ENCODE data around the gene PRSS38. TPM values are rescaled to one million over a fixed set of nuclear protein-coding genes. Genes with fewer than 3 reads are reported as not detected.

The PRSS38 gene
- total RNA-seq, 2 donors from 2014 or later: not detected

GRCh38 chr1:227888404-227889046 is 73.0 kb downstream of the PRSS38 start:
- peaks cover 5% of the 10 kb centered on the region for H3K4me1 Mint-ChIP-seq
- no peak overlapping the region for H3K27ac Mint-ChIP-seq
- no peak overlapping the region for H3K4me3 Mint-ChIP-seq
- H3K9me3 Mint-ChIP-seq: no peaks in the 10 kb centered on the region
- ATAC-seq (replicated peaks): no peak
- no peaks in the 10 kb centered on the region for H3K27me3 Mint-ChIP-seq
- no peaks in the 10 kb centered on the region for H3K36me3 Mint-ChIP-seq (ENCODE audit: low read depth)

- no peaks in the 10 kb centered on the region for H3K27me3 Mint-ChIP-seq
- H3K27ac Mint-ChIP-seq: no peak overlapping the region
- ATAC-seq (replicated peaks): no peak
- no peak overlapping the region for H3K4me3 Mint-ChIP-seq
- no peaks in the 10 kb centered on the region for H3K9me3 Mint-ChIP-seq
- no peaks in the 10 kb centered on the region for H3K36me3 Mint-ChIP-seq (ENCODE audit: low read depth)
- peaks cover 5% of the 10 kb centered on the region for H3K4me1 Mint-ChIP-seq
Observed at GRCh38 chr1:227889047-227889862, 73.8 kb downstream of the PRSS38 start.

- Mint-ChIP-seq H3K4me3 (no peak overlapping the region), H3K36me3 (ENCODE audit: low read depth) (no peaks in the 10 kb centered on the region), H3K27me3 (no peaks in the 10 kb centered on the region), H3K4me1 (peaks cover 5% of the 10 kb centered on the region), H3K27ac (no peak overlapping the region), H3K9me3 (no peaks in the 10 kb centered on the region)
- no peak for ATAC-seq (replicated peaks)
Observed at GRCh38 chr1:227889863-227890405, 74.5 kb downstream of the PRSS38 start.

- Mint-ChIP-seq H3K4me1 (peaks cover 3% of the 10 kb centered on the region), H3K27ac (no peak overlapping the region), H3K36me3 (ENCODE audit: low read depth) (no peaks in the 10 kb centered on the region), H3K9me3 (no peaks in the 10 kb centered on the region), H3K27me3 (no peaks in the 10 kb centered on the region), H3K4me3 (no peak overlapping the region)
- no peak for ATAC-seq (replicated peaks)
Observed at GRCh38 chr1:227890451-227891222, 75.2 kb downstream of the PRSS38 start.

- no peaks in the 10 kb centered on the region for H3K9me3 Mint-ChIP-seq
- H3K27ac Mint-ChIP-seq: no peak overlapping the region
- H3K36me3 Mint-ChIP-seq (ENCODE audit: low read depth): no peaks in the 10 kb centered on the region
- H3K27me3 Mint-ChIP-seq: no peaks in the 10 kb centered on the region
- H3K4me1 Mint-ChIP-seq: no peaks in the 10 kb centered on the region
- no peak for ATAC-seq (replicated peaks)
- H3K4me3 Mint-ChIP-seq: no peak overlapping the region
Observed at GRCh38 chr1:227891223-227891954, 75.9 kb downstream of the PRSS38 start.

GRCh38 chr1:227891955-227892488 is 76.5 kb downstream of the PRSS38 start:
- no peak overlapping the region for H3K4me3 Mint-ChIP-seq

GRCh38 chr1:227892489-227893299 is 77.2 kb downstream of the PRSS38 start:
- no peak overlapping the region for H3K4me3 Mint-ChIP-seq
- H3K27ac Mint-ChIP-seq: no peak overlapping the region
- H3K36me3 Mint-ChIP-seq (ENCODE audit: low read depth): no peaks in the 10 kb centered on the region
- no peak for ATAC-seq (replicated peaks)
- no peaks in the 10 kb centered on the region for H3K27me3 Mint-ChIP-seq
- no peaks in the 10 kb centered on the region for H3K9me3 Mint-ChIP-seq
- no peaks in the 10 kb centered on the region for H3K4me1 Mint-ChIP-seq

More at GRCh38 chr1:227891955-227892488, 76.5 kb downstream of the PRSS38 start:
- no peak for ATAC-seq (replicated peaks)
- no peaks in the 10 kb centered on the region for H3K36me3 Mint-ChIP-seq (ENCODE audit: low read depth)
- H3K27ac Mint-ChIP-seq: no peak overlapping the region
- H3K4me1 Mint-ChIP-seq: no peaks in the 10 kb centered on the region
- no peaks in the 10 kb centered on the region for H3K9me3 Mint-ChIP-seq
- no peaks in the 10 kb centered on the region for H3K27me3 Mint-ChIP-seq

GRCh38 chr1:227893300-227893948 is 77.9 kb downstream of the PRSS38 start:
- ATAC-seq (replicated peaks): no peak
- Mint-ChIP-seq H3K27me3 (no peaks in the 10 kb centered on the region), H3K4me1 (peaks cover 2% of the 10 kb centered on the region), H3K27ac (no peak overlapping the region), H3K4me3 (no peak overlapping the region), H3K9me3 (no peaks in the 10 kb centered on the region), H3K36me3 (ENCODE audit: low read depth) (no peaks in the 10 kb centered on the region)

- no peak overlapping the region for H3K27ac Mint-ChIP-seq
- H3K27me3 Mint-ChIP-seq: no peaks in the 10 kb centered on the region
- ATAC-seq (replicated peaks): no peak
- no peak overlapping the region for H3K4me3 Mint-ChIP-seq
- H3K9me3 Mint-ChIP-seq: no peaks in the 10 kb centered on the region
- H3K36me3 Mint-ChIP-seq (ENCODE audit: low read depth): no peaks in the 10 kb centered on the region
- H3K4me1 Mint-ChIP-seq: peaks cover 4% of the 10 kb centered on the region
Observed at GRCh38 chr1:227893949-227894721, 78.7 kb downstream of the PRSS38 start.

GRCh38 chr1:227894831-227895451 is 79.5 kb downstream of the PRSS38 start:
- no peaks in the 10 kb centered on the region for H3K27me3 Mint-ChIP-seq
- H3K4me1 Mint-ChIP-seq: peaks cover 4% of the 10 kb centered on the region
- no peaks in the 10 kb centered on the region for H3K9me3 Mint-ChIP-seq
- no peak for ATAC-seq (replicated peaks)
- H3K36me3 Mint-ChIP-seq (ENCODE audit: low read depth): no peaks in the 10 kb centered on the region
- H3K27ac Mint-ChIP-seq: no peak overlapping the region
- H3K4me3 Mint-ChIP-seq: no peak overlapping the region
